Glutamatergic neuron (in vitro differentiated cells): ENCODE measurements around the gene TBC1D9. TPM values are rescaled to one million over a fixed set of nuclear protein-coding genes. Genes with fewer than 3 reads are reported as not detected.

ENCODE experiments used
- DNase-seq: peaks from one replicate; pipeline ENCODE4 v3.0.0; 2022
- H3K27ac Mint-ChIP-seq: one replicate; pipeline ENCODE4 v1.8.0; 2020; ENCODE audit warnings: mild to moderate bottlenecking, mixed read lengths, inconsistent platforms; ENCODE audit not compliant: unreplicated experiment
- H3K27me3 Mint-ChIP-seq: one replicate; pipeline ENCODE4 v1.8.0; 2020; ENCODE audit warnings: mild to moderate bottlenecking, moderate library complexity, mixed read lengths, inconsistent platforms; ENCODE audit not compliant: unreplicated experiment
- H3K36me3 Mint-ChIP-seq: one replicate; pipeline ENCODE4 v1.8.0; 2020; ENCODE audit warnings: mild to moderate bottlenecking, mixed read lengths, inconsistent platforms; ENCODE audit not compliant: unreplicated experiment
- H3K4me1 Mint-ChIP-seq: one replicate; pipeline ENCODE4 v1.8.0; 2020; ENCODE audit warnings: mild to moderate bottlenecking, low read depth, mixed read lengths, inconsistent platforms; ENCODE audit not compliant: unreplicated experiment
- H3K4me3 Mint-ChIP-seq: one replicate; pipeline ENCODE4 v1.8.0; 2020; ENCODE audit warnings: mild to moderate bottlenecking, mixed read lengths, inconsistent platforms; ENCODE audit not compliant: unreplicated experiment
- H3K9me3 Mint-ChIP-seq: one replicate; pipeline ENCODE4 v1.8.0; 2020; ENCODE audit warnings: mild to moderate bottlenecking, moderate library complexity, mixed read lengths, inconsistent platforms; ENCODE audit not compliant: unreplicated experiment
- CTCF ChIP-seq: fragments of 200-600 bp; sonication (generic); IDR thresholded peaks from one replicate; pipeline ENCODE4 v1.5.0; 2021; ENCODE audit not compliant: partially characterized antibody, unreplicated experiment
- total RNA-seq: library from RNA; stranded (reverse); fragmentation: NEBNext Ultra II Directional; extraction: Animal tissue kit (Norgen Biotek cat#: 25700); gene quantifications from one replicate; pipeline ENCODE4 v1.2.1, GENCODE V29; 2021; ENCODE audit not compliant: unreplicated experiment

TBC1D9 gene
- total RNA-seq, 1 donor from 2014 or later = 47.8 TPM

- no peak for TF ChIP-seq CTCF
- Mint-ChIP-seq H3K36me3 (no peaks in the 10 kb centered on the region), H3K9me3 (peaks cover 4% of the 10 kb centered on the region), H3K27me3 (peaks cover 5% of the 10 kb centered on the region), H3K27ac (peak overlapping the region; percentile 94), H3K4me3 (peak overlapping the region; percentile 77), H3K4me1 (peaks cover 31% of the 10 kb centered on the region)
- DNase-seq = no peak
Measured at GRCh38 chr4:140688711-140689598, 67.2 kb downstream of the TBC1D9 start.

DNA sequence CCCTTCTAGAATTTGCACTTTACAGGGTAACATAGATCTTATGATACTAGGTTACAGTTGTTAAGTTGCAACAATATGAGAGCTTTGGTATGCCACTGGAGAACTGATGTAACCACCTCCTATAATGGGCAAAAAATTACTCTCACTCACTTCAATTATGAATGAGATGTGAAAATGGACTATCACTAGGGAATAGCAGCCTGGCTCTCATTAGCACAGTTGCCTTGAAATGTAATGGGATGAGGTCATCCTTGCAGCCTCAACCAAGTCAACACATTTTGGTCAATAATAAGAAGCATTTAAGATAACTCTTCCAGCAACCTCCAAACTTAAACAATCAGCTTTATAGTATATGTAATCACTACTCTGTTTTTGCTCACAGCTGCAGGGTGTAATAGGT lies 69.4 kb downstream of the TBC1D9 start:
- peaks cover 5% of the 10 kb centered on the region for H3K27me3 Mint-ChIP-seq
- no peak for DNase-seq
- peak overlapping the region; percentile 36 for H3K4me3 Mint-ChIP-seq
- no peaks in the 10 kb centered on the region for H3K36me3 Mint-ChIP-seq
- TF ChIP-seq CTCF = no peak
- peaks cover 33% of the 10 kb centered on the region for H3K4me1 Mint-ChIP-seq
- H3K9me3 Mint-ChIP-seq = peaks cover 4% of the 10 kb centered on the region
- peak overlapping the region; percentile 78 for H3K27ac Mint-ChIP-seq

- no peak for TF ChIP-seq CTCF
- peaks cover 24% of the 10 kb centered on the region for H3K4me1 Mint-ChIP-seq
- no peak overlapping the region for H3K27ac Mint-ChIP-seq
- peaks cover 4% of the 10 kb centered on the region for H3K9me3 Mint-ChIP-seq
- H3K4me3 Mint-ChIP-seq = no peak overlapping the region
- H3K36me3 Mint-ChIP-seq = no peaks in the 10 kb centered on the region
- DNase-seq = no peak
- H3K27me3 Mint-ChIP-seq = peaks cover 2% of the 10 kb centered on the region
Measured at GRCh38 chr4:140684314-140684713, 71.9 kb downstream of the TBC1D9 start.

DNA sequence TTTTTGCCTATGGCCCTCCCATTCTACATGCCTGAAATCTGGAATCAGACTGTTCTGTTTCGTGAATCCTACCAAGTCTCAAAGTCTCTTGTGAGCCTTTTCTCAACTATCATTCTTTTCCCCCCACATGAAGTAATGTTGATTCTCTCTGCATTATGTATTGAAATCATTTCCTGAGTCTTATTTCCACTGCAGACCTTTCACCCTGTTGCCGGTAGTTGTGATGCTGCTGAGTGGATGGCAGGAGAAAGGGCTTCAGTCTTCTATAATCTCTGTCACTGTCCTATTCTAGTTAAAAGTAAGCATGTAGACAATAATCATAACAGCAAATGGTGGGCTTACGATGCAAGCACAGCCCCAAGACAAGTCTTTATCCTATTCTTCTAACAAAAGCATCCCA lies 75.0 kb downstream of the TBC1D9 start:
- H3K27ac Mint-ChIP-seq = no peak overlapping the region

More for the DNA sequence above, 75.0 kb downstream of the TBC1D9 start:
- Mint-ChIP-seq H3K4me1 (peaks cover 10% of the 10 kb centered on the region), H3K9me3 (peaks cover 4% of the 10 kb centered on the region), H3K4me3 (no peak overlapping the region), H3K36me3 (peaks cover 13% of the 10 kb centered on the region), H3K27me3 (peaks cover 4% of the 10 kb centered on the region)
- no peak for DNase-seq
- TF ChIP-seq CTCF = no peak
